ENCODE results near the gene MS4A7.

DNA sequence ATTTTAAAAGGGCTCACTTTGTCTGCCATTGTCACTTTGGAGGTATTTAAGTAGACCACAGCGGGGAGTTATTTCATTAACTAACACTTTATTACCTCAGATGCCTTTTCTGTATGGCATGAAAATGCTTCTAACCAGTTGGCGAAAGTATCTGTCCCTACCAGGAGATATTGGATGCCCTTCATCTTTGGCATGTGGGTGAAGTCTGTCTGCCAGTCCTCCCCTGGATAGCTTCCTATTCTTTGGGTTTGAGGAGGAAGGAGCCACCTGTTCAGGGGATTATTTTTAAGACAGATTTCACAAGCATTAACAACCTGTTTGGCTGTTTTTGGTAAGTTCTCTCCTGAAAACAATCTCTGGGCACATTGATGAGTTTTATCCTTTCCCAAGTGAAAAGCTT lies 34.2 kb upstream of the MS4A7 start:
- TF ChIP-seq, protein P1, sequence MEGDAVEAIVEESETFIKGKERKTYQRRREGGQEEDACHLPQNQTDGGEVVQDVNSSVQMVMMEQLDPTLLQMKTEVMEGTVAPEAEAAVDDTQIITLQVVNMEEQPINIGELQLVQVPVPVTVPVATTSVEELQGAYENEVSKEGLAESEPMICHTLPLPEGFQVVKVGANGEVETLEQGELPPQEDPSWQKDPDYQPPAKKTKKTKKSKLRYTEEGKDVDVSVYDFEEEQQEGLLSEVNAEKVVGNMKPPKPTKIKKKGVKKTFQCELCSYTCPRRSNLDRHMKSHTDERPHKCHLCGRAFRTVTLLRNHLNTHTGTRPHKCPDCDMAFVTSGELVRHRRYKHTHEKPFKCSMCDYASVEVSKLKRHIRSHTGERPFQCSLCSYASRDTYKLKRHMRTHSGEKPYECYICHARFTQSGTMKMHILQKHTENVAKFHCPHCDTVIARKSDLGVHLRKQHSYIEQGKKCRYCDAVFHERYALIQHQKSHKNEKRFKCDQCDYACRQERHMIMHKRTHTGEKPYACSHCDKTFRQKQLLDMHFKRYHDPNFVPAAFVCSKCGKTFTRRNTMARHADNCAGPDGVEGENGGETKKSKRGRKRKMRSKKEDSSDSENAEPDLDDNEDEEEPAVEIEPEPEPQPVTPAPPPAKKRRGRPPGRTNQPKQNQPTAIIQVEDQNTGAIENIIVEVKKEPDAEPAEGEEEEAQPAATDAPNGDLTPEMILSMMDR (IDR thresholded peaks at IDR 0.05) = no peak
- no peak for TF ChIP-seq POLR2AphosphoS5 (IDR thresholded peaks at IDR 0.05)

All from upper lobe of left lung (tissue), 4 donors.